Effector memory CD4-positive, alpha-beta T cell (primary cell): Measurements from ENCODE around the gene MBNL1.

Experiments
- DNase-seq, 3 donors: peaks; one replicate each; pipeline ENCODE4 v3.0.0-alpha.2; 2020
- H3K27ac ChIP-seq: 2 replicates; pipeline ENCODE4 v1.7.0; 2013; ENCODE audit warnings: mild to moderate bottlenecking, low read length, moderate library complexity; ENCODE audit not compliant: insufficient read depth, poor library complexity, severe bottlenecking
- H3K27me3 ChIP-seq: replicated peaks from 2 replicates; pipeline ENCODE4 v1.7.0; 2013; ENCODE audit warnings: mild to moderate bottlenecking, low read length; ENCODE audit not compliant: insufficient read depth, control insufficient read depth, poor library complexity, severe bottlenecking
- H3K36me3 ChIP-seq: 2 replicates; pipeline ENCODE4 v1.7.0; 2013; ENCODE audit warnings: mild to moderate bottlenecking, low read length, moderate library complexity; ENCODE audit not compliant: control insufficient read depth, insufficient read depth
- H3K4me1 ChIP-seq: 2 replicates; pipeline ENCODE4 v1.7.0; 2013; ENCODE audit warnings: low read length, mild to moderate bottlenecking; ENCODE audit not compliant: control insufficient read depth, insufficient read depth, poor library complexity, severe bottlenecking
- H3K4me3 ChIP-seq: 2 replicates; pipeline ENCODE4 v1.7.0; 2013; ENCODE audit warnings: low read length, low read depth, mild to moderate bottlenecking; ENCODE audit not compliant: insufficient read depth, poor library complexity, severe bottlenecking
- H3K9me3 ChIP-seq: 2 replicates; pipeline ENCODE4 v1.7.0; 2013; ENCODE audit warnings: mild to moderate bottlenecking, low read length, moderate library complexity; ENCODE audit not compliant: control insufficient read depth

MBNL1 gene

GRCh38 chr3:152232679-152233078, 36.0 kb upstream of the MBNL1 start:
- H3K27me3 ChIP-seq, result no peaks in the 10 kb centered on the region
- H3K36me3 ChIP-seq, result no peaks in the 10 kb centered on the region
- DNase-seq, result no peak
- no peaks in the 10 kb centered on the region for H3K9me3 ChIP-seq
- H3K4me1 ChIP-seq, result peaks cover 6% of the 10 kb centered on the region
- no peak overlapping the region for H3K27ac ChIP-seq
- no peak overlapping the region for H3K4me3 ChIP-seq

- H3K4me1 ChIP-seq, result peaks cover 12% of the 10 kb centered on the region
- no peaks in the 10 kb centered on the region for H3K36me3 ChIP-seq
- no peak overlapping the region for H3K27ac ChIP-seq
- H3K4me3 ChIP-seq, result no peak overlapping the region
- no peaks in the 10 kb centered on the region for H3K9me3 ChIP-seq
- no peak for DNase-seq
- H3K27me3 ChIP-seq, result no peaks in the 10 kb centered on the region
These were observed 33.9 kb upstream of the MBNL1 start for GRCh38 chr3:152234657-152235375.

DNA sequence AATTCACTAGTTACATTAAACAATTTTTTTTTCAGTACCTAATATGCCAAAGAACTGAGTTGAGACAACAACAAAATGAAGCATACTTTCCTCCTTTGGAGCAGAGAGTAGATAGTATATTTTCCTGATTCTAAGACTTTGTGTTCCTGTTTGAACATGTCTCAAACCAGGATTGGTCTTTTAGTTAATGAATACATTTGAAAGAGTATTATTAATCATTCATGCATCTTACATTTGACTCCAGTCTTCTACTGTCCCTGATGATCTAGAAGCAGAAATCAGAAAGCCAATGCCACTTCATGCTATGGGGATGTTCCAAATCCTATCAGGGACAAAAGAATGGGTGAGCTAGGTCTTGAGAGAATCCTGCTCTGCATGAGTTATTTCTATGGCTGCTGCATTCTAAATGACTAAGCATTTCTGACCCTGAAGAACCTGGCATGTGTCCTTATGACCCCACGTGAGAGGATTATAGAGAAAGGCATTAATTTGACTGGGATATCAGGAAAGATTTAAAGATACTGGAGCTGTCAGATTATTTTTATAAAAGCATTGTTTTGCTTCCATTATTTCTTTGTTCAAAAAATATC, 32.9 kb upstream of the MBNL1 start:
- no peak for DNase-seq
- Histone ChIP-seq H3K36me3 (no peaks in the 10 kb centered on the region), H3K27me3 (no peaks in the 10 kb centered on the region), H3K4me1 (peaks cover 18% of the 10 kb centered on the region), H3K9me3 (no peaks in the 10 kb centered on the region), H3K27ac (no peak overlapping the region), H3K4me3 (no peak overlapping the region)

DNA sequence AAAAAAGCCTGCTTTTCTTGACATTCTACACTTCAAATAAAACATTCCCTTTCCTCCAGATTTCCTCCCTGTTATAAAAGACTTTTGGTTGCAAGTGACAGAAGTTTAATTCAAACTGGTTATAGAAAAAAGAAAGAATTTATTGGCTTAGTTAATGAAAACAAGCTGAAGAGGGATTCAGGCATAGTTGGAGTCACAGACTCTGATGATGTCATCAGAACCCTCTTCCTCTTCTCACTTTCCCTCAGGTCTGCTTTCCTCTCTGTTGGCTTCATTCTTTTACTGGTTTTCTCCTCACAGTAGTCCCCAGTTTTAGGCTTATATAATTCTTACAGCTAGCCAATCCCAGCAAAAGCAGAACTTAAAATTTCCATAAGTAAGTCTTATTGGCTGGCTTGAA, 32.0 kb upstream of the MBNL1 start:
- Histone ChIP-seq H3K4me3 (no peak overlapping the region), H3K4me1 (peaks cover 23% of the 10 kb centered on the region), H3K27ac (no peak overlapping the region), H3K9me3 (no peaks in the 10 kb centered on the region), H3K36me3 (no peaks in the 10 kb centered on the region), H3K27me3 (no peaks in the 10 kb centered on the region)
- DNase-seq, result no peak

GRCh38 chr3:152241142-152242017, 27.3 kb upstream of the MBNL1 start:
- no peak for DNase-seq
- no peaks in the 10 kb centered on the region for H3K9me3 ChIP-seq
- no peaks in the 10 kb centered on the region for H3K36me3 ChIP-seq
- H3K4me3 ChIP-seq, result peak overlapping the region; percentile 56
- H3K27me3 ChIP-seq, result no peaks in the 10 kb centered on the region
- H3K4me1 ChIP-seq, result peaks cover 34% of the 10 kb centered on the region
- H3K27ac ChIP-seq, result peak overlapping the region; percentile 72

GRCh38 chr3:152243301-152243711, 25.4 kb upstream of the MBNL1 start:
- H3K4me3 ChIP-seq, result peak overlapping the region; percentile 56
- H3K9me3 ChIP-seq, result no peaks in the 10 kb centered on the region
- DNase-seq, result no peak
- no peaks in the 10 kb centered on the region for H3K27me3 ChIP-seq
- H3K4me1 ChIP-seq, result peaks cover 29% of the 10 kb centered on the region
- H3K36me3 ChIP-seq, result no peaks in the 10 kb centered on the region
- peak overlapping the region; percentile 72 for H3K27ac ChIP-seq

- peak overlapping the region; percentile 56 for H3K4me3 ChIP-seq
These were observed 24.8 kb upstream of the MBNL1 start for GRCh38 chr3:152243721-152244516.

GRCh38 chr3:152244517-152244888, 24.2 kb upstream of the MBNL1 start:
- peak overlapping the region; percentile 72 for H3K27ac ChIP-seq
- DNase-seq, result no peak
- no peaks in the 10 kb centered on the region for H3K36me3 ChIP-seq
- peaks cover 29% of the 10 kb centered on the region for H3K4me1 ChIP-seq
- no peaks in the 10 kb centered on the region for H3K9me3 ChIP-seq
- peak overlapping the region; percentile 56 for H3K4me3 ChIP-seq
- no peaks in the 10 kb centered on the region for H3K27me3 ChIP-seq

More at GRCh38 chr3:152243721-152244516, 24.8 kb upstream of the MBNL1 start:
- H3K27me3 ChIP-seq, result no peaks in the 10 kb centered on the region
- no peak for DNase-seq
- H3K36me3 ChIP-seq, result no peaks in the 10 kb centered on the region
- H3K27ac ChIP-seq, result peak overlapping the region; percentile 72
- H3K4me1 ChIP-seq, result peaks cover 29% of the 10 kb centered on the region
- no peaks in the 10 kb centered on the region for H3K9me3 ChIP-seq

DNA sequence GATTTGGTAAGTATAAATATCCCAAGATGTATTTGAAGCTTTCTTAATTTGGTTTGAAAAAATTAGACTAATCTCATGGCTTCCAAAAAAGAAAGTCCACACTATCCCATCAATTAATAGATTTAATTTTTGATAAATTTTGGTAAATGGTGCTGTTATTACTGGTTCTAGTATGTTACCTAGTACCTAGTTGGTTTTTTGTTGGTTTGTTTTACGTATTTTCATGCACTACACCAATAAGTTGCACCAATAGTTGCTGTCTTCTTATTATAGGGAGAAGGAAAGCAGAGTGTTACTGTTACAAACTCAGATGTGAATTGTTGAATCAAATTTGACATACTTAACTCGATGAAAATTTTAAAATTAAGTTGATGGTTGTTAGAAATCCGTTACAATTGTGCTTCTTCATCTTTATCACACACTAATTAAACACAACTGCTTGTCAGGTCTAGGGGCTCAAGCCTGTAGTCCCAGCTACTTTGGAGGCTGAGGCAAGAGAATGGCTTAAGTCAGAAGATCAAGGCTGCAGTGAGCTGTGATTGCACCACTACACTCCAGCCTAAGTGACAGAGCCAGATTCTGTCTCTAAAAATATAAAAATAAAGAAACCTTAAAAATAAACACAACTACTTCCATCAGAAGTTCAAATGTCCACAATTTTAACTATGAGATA, 23.1 kb upstream of the MBNL1 start:
- no peak for DNase-seq
- Histone ChIP-seq H3K27me3 (no peaks in the 10 kb centered on the region), H3K4me1 (peaks cover 21% of the 10 kb centered on the region), H3K36me3 (no peaks in the 10 kb centered on the region), H3K27ac (peak overlapping the region; percentile 72), H3K9me3 (no peaks in the 10 kb centered on the region), H3K4me3 (peak overlapping the region; percentile 56)
